NCI-H82 treated with DMSO at 0.1 percent for 48 hours (cell line): ENCODE results near the gene BLMH.

Source experiments
- DNase-seq: peaks from one replicate; lab custom pipeline; 2025; ENCODE audit not compliant: unreplicated experiment; lab: John Stamatoyannopoulos, UW

The BLMH gene

GRCh38 chr17:30291543-30292285, at the start of gene BLMH:
TSS of gene BLMH (minus strand) at chr17:30291944. CDS start at chr17:30291819, 125 bp downstream.
- peak; percentile 82 for DNase-seq

- DNase-seq: no peak
These were observed 49.1 kb upstream of the BLMH start for GRCh38 chr17:30340801-30341356.

- DNase-seq: no peak
These were observed 47.3 kb upstream of the BLMH start for GRCh38 chr17:30339086-30339485.

GRCh38 chr17:30337393-30337999, 45.8 kb upstream of the BLMH start:
- DNase-seq: no peak

GRCh38 chr17:30336369-30337171, 44.8 kb upstream of the BLMH start:
- DNase-seq: peak; percentile 85

- no peak for DNase-seq
These were observed 42.7 kb upstream of the BLMH start for GRCh38 chr17:30334421-30334820.

- DNase-seq: no peak
These were observed 42.0 kb upstream of the BLMH start, which contains the start of gene TMIGD1 for GRCh38 chr17:30333503-30334360. TSS of gene TMIGD1 (minus strand) at chr17:30334057. CDS start at chr17:30332133, 1,924 bp downstream.

- DNase-seq: no peak
These were observed 40.4 kb upstream of the BLMH start for GRCh38 chr17:30332057-30332542.

- no peak for DNase-seq
These were observed 35.1 kb upstream of the BLMH start for GRCh38 chr17:30326809-30327208.

- no peak for DNase-seq
These were observed 33.0 kb upstream of the BLMH start for GRCh38 chr17:30324723-30325122.

GRCh38 chr17:30323895-30324319, 32.2 kb upstream of the BLMH start:
- DNase-seq: no peak

- no peak for DNase-seq
These were observed 31.6 kb upstream of the BLMH start for GRCh38 chr17:30323262-30323894.

GRCh38 chr17:30321314-30321713, 29.6 kb upstream of the BLMH start:
- DNase-seq: no peak

GRCh38 chr17:30318155-30318554, 26.4 kb upstream of the BLMH start:
- DNase-seq: no peak

GRCh38 chr17:30316736-30317135, 25.0 kb upstream of the BLMH start:
- DNase-seq: no peak

- no peak for DNase-seq
These were observed 23.4 kb upstream of the BLMH start for GRCh38 chr17:30315106-30315505.

GRCh38 chr17:30314474-30314873, 22.7 kb upstream of the BLMH start:
- no peak for DNase-seq

GRCh38 chr17:30312226-30312625, 20.5 kb upstream of the BLMH start:
- DNase-seq: no peak

GRCh38 chr17:30310562-30310961, 18.8 kb upstream of the BLMH start:
- no peak for DNase-seq

- DNase-seq: no peak
These were observed 17.8 kb upstream of the BLMH start for GRCh38 chr17:30309591-30309990.
